ENCODE data around the gene TOGARAM2.

The TOGARAM2 gene

GRCh38 chr2:29053670-29054400 is 72.7 kb downstream of the TOGARAM2 start:
- no peak overlapping the region for H3K4me3 ChIP-seq (replicated peaks in 1 of 2; ENCODE audit: low read depth in 2 of 2, low read length in 2 of 2)
- no peak for TF ChIP-seq CTCF (IDR thresholded peaks at IDR 0.05; ENCODE audit: low read depth, low read length)
- DNase-seq (ENCODE audit: low read depth in 2 of 2) = peak in 1 of 2 donors; percentile 13

GRCh38 chr2:29054430-29054829 is 73.3 kb downstream of the TOGARAM2 start:
- no peak overlapping the region for H3K4me3 ChIP-seq (replicated peaks in 1 of 2; ENCODE audit: low read depth in 2 of 2, low read length in 2 of 2)
- no peak for TF ChIP-seq CTCF (IDR thresholded peaks at IDR 0.05; ENCODE audit: low read depth, low read length)
- no peak for DNase-seq (ENCODE audit: low read depth in 2 of 2)

GRCh38 chr2:29055601-29056000 is 74.5 kb downstream of the TOGARAM2 start:
- TF ChIP-seq CTCF (IDR thresholded peaks at IDR 0.05; ENCODE audit: low read depth, low read length) = no peak
- no peak for DNase-seq (ENCODE audit: low read depth in 2 of 2)
- H3K4me3 ChIP-seq (replicated peaks in 1 of 2; ENCODE audit: low read depth in 2 of 2, low read length in 2 of 2) = no peak overlapping the region

- H3K4me3 ChIP-seq (replicated peaks in 1 of 2; ENCODE audit: low read depth in 2 of 2, low read length in 2 of 2) = no peak overlapping the region
- no peak for TF ChIP-seq CTCF (IDR thresholded peaks at IDR 0.05; ENCODE audit: low read depth, low read length)
- no peak for DNase-seq (ENCODE audit: low read depth in 2 of 2)
These were observed 75.4 kb downstream of the TOGARAM2 start for GRCh38 chr2:29056452-29056851.

GRCh38 chr2:29057006-29057405 is 75.9 kb downstream of the TOGARAM2 start:
- TF ChIP-seq CTCF (IDR thresholded peaks at IDR 0.05; ENCODE audit: low read depth, low read length) = no peak
- no peak for DNase-seq (ENCODE audit: low read depth in 2 of 2)

GRCh38 chr2:29059624-29060023 is 78.5 kb downstream of the TOGARAM2 start:
- no peak overlapping the region for H3K4me3 ChIP-seq (replicated peaks in 1 of 2; ENCODE audit: low read depth in 2 of 2, low read length in 2 of 2)
- DNase-seq (ENCODE audit: low read depth in 2 of 2) = no peak
- no peak for TF ChIP-seq CTCF (IDR thresholded peaks at IDR 0.05; ENCODE audit: low read depth, low read length)

More at GRCh38 chr2:29057006-29057405, 75.9 kb downstream of the TOGARAM2 start:
- no peak overlapping the region for H3K4me3 ChIP-seq (replicated peaks in 1 of 2; ENCODE audit: low read depth in 2 of 2, low read length in 2 of 2)

- TF ChIP-seq CTCF (IDR thresholded peaks at IDR 0.05; ENCODE audit: low read depth, low read length) = no peak
- DNase-seq (ENCODE audit: low read depth in 2 of 2) = no peak
- H3K4me3 ChIP-seq (replicated peaks in 1 of 2; ENCODE audit: low read depth in 2 of 2, low read length in 2 of 2) = no peak overlapping the region
These were observed 79.3 kb downstream of the TOGARAM2 start for GRCh38 chr2:29060441-29060840.
